NCI-H774 (cell line): Measurements from ENCODE around the gene CDK18.

ENCODE experiments used
- DNase-seq: peaks from one replicate; lab custom pipeline; 2025; lab: John Stamatoyannopoulos, UW

The CDK18 gene

DNA sequence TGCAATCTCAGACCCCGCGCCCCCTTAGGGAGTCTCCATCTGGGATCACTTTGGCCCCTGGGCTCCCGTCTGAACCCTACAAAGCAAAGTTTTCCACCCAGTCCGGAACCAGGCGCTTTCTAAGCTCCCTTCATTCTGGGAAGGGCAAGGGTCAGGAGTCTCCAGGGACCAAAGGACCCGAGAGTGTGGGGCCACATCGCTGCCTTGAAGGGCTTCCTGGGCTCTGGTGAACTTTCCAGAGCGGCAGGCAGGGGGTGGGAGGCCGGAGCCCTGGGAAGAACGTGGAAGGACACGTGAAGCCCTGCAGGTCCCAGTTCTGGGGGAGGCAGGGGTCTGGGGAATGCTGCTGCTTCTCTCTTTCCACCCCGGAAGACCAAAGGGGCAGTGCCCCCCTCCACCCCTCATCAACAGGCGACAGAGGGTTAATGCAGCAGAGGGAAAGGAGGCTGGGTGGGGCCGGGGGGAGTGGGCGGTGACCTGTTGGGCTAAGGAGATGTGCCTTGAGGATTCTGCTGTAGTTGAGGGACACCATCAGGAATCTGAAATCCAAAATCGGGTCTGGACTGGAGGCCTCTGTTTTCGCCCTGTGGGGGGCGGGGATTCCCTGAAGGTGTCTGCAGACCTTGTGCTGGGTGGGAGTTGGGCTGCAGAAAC is 734 bp downstream of the CDK18 start:
- no peak for DNase-seq

DNA sequence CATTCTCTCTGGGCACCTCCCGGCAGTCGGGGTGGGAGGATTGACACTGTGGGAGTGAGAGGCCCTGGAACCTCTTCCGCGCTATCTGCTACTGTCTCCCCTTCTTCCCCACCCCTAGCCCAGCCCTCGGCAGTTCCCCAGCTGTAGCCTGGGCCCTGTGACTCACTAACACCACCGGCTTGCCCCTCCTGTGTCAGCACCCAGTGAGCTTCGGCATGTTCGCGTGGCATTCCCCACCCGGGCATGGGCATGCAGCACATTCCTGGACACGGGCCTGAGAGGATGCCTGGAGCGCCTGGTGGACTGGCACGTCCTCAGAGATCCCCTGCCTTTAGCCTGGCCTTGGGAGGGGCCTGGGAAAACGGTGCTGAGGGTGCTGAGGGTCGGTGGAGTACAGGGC is 1.3 kb downstream of the CDK18 start:
- DNase-seq, result no peak

DNA sequence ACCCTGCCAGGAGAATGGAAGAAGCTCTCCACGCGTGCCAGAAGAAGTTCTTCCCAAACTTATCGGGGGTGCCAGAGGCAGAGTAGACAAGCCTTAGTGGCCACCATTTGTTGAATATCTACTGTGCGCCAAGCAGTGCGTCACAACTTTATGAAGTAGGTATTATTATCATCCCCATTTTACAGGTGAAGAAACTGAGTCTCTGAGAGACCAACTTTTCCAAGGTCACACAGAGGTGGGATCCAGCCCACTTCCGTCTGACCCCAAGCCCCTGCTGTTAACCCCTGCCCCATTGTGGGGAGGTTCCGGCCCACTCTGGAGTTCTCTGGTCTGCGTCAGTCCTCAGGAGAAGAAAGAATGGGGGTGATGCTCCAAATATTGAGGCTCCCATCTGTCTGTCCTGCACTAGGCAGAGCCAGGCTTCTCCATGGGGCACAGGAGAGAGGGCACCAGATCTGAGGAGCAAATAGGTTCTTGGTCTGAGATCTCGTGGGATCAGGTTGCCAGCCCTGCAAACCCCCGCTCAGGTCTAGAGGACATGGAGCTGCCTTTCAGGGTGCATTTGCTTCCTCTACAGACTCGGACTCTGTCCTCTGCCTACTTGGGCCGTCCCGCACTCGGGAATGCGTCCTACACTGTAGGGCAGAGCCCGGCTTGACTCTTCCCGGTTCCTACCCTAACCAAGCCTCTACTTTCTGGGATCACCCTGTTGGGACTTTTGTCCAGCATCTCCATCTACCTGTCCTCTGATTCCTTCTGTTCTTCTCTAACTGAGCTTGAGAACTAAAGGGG is 2.1 kb downstream of the CDK18 start:
- DNase-seq, result no peak

DNA sequence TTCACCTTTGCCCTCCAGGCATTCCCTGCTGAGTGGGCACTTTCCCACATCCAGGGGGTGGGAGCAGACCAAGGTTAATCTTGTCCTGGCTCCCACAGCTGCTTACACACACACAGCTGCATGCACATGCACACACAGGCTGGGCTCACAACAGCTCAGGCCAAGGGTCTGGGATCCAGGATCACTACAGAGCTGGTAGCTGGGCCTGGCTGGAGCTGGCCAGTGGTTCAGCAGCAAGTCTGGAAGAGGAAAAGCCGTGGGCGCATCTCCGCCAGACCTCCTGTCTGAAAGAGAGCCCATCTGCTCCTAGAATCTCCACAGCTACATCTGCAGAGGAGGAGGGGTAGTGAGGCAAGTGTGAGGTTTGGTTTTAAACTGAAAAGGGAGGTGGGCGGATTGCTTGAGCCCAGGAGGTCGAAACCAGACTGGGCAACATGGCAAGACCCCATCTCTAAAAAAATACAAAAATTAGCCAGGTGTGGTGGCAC is 3.8 kb downstream of the CDK18 start:
- no peak for DNase-seq

DNA sequence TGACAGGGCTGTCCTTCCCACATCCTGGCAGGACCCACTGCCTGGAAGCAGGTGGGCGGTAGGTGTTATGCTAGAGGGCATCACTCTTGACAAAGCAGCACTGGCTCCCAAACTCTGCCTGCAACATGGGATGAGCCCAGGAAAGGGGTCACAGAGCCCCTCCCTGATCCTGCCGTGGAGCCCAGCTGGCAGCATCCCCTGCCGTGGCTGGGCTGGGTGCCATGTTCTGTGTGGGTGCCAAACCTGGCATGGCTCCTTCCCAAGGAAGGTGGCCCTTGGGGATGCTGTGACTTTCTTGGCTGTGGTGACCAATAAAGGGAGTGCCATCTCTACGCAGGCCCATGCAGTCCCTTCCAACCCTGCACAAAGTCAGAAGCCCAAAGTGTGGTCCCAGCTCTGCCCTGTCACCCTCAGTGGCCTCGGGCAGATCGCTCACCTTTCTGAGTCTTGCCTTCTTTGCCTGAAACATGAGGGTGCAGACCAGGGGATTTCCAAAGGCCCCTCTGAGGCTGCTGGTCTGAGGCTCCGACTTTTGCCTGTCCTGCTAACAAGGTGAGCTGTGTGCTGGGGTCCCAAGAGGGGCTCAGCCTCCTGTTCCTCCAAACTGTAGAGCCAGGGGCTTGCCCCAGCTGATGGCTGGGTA is 6.0 kb downstream of the CDK18 start:
- no peak for DNase-seq

DNA sequence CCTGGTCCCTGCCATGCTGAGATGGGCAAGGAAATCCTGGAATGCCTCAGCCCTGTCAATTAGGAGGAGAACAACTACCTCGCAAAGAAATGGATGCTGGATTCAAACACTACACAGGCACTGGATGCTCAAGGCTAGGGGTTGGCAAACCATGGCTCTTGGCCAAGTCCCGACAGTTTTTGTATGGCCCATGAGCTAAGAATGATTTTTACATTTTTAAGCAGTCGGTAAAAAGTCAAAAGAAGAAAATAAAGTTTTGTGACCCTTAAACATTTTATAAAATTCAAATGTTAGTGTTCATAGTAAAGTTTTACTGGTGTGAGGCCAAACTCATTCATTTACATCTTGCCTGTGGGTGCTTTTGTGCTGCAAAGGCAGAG is 6.5 kb downstream of the CDK18 start:
- DNase-seq, result no peak

DNA sequence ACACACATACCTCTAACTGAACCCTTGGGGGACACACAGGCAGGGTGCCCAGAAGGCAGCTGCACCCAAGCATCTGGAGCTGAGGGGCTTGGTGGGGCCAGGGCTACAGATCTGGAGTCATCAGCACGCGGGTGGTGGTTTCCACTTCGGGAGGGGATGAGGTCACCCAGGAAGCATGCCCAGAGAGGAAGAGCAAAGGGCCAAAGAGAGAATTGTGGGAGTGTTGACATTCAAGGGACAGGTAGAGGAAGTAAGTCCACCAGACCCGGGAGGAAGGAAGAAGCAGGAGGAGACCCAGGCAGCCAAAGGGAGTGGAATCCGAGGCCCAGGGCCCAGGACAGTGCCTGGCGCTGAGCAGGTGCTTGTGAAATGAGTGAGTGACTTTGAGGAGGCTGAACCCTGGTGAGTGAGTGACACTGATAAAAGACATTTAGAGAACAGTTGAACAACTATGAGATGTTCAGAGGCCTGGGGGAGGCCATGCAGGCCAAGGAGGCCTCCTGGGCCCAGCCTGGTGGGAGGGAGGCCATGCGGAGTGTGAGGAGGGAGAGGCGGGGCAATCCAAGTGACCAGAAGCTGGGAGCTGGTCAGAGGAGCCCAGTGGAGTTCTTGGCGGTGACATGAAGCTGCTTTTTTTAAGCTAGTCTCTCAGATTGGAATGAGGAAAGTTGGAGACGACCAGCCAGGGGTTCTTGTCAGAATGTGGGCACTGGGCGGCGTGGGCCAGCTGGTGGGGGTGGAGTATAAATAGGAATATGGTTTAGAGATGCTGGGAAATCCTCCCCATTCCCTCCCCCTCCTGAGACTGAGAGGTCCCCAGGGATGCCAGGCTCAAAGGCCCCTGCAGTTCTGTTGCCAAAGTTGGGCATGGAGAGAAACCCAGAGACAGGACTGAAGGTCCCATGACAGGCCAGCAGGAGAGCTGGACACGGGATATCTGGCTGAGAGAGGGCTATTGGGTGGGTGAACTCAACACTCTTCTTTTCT is 7.9 kb downstream of the CDK18 start:
- DNase-seq, result no peak

DNA sequence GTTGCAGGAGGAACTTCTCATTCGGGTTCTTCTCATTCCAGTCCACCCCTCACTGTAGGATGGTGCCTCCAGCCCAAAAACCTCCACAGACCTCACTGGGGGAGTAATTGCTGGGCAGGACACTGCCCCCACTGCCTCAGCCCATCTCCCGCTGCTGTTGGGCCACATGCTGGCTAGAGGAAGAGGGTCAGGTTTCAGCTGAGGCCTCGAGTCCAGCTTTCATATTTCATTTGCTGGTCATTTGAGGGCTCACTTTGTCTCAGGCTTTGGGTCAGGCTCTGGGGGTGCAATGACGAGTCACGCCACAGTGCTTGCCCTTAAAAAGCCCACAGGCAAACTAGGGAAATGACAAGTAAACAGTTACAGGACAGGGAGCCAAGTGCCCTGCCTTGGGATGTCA is 9.3 kb downstream of the CDK18 start:
- DNase-seq, result no peak

DNA sequence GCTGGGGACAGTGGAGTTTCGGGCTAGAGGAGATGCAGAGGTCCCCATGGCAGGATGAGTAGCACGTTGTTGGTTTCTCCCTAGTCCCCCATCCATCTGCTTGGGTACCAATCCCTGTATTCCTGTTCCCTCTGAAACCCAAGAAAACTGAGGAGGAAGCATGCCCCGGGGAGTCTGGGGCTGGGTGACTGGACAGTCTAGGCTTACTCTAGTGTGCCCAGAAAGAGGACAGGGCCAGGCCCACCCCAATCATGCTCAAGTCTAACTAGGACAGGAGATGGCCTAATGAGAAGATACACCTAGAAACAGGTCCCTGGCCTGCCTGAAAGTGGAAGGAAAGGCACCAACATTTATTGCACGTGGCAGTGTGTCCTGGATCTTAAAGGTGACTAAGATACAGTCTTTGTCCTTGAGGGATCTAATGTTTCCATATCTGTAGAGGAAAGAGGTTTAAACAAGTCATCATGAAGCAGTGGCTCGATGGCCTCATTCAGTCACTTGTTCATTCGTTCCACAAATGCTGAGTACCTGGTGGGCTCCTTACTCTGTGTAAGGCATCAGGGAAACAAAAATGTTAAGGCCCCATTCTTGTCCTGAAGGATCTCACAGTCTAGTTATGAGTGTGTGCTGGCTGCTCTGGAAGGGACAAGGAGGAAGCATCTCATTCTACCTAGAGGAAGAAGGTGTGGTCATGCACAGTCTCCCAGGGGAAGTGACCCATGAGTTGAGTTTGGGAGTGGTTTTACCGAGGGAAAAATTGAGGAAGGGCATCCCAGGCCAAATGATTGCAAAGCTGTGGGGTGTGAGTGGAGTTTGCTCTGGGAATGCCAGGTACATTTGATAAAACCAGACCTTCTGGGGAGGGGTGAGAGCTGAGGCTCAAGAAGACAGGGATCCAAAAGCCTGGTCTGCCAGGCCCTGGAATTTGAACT is 10.0 kb downstream of the CDK18 start:
- no peak for DNase-seq

DNA sequence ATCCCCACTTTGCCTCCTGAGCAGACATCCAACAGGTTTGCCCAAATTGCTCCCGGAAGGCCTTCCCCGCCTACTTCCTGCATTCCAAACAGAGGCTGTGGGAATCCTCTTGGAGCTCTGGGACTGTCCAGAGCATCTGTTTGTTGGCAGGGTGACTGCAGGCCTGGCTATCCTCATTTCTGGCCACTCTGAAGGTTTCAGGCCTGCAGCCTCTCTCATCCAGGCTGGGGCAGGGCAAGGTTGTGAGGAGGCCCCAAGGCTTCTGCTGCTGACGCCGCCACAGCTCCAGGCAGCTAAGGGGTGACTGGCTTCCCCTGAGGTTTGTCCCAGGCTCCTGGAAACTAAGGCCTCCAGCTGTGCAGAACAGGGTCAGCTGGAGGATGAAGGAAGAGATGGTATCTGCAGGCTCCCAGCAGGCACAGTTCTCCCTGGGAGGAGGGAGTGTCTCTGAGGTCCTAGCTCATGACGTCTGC is 11.3 kb downstream of the CDK18 start:
- DNase-seq, result no peak

DNA sequence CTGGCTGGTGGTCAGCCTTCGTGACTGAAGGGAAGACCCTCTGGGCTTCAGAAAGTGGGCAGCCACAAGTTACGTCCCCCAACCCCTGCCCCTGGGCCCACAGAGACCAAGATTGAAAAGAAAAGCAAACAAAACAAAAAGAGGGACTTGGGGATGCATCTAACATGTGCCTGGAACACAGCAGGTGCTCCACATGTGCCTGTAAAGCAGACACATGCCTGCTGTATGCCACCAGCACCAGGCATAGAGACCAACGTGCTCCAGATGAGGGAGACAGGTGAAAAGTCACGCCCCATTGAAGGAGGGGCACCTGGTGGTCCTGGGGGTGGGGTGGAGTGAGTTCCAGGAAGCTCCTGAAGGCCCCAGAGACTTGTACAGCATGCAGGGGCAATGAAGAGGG is 11.9 kb downstream of the CDK18 start:
- no peak for DNase-seq

DNA sequence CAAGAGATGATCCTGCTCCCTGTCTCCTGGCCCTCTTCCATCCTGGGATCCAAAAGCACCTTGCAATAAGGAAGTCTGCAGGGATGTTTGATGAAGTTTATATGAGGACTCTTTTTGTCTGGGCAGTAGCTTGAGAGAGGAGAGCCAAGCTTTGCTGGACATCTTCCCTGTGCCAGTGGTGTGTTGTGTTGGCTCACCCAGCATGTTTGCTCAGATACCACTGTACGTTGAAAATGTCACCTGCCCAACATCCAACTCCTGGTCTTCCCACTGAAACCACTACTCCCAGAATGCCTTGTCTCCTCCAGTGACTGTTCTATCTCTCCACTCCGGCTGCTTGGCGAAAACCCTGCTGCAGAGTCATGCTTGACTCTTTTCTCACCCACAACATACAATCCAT is 12.8 kb downstream of the CDK18 start:
- DNase-seq, result no peak

DNA sequence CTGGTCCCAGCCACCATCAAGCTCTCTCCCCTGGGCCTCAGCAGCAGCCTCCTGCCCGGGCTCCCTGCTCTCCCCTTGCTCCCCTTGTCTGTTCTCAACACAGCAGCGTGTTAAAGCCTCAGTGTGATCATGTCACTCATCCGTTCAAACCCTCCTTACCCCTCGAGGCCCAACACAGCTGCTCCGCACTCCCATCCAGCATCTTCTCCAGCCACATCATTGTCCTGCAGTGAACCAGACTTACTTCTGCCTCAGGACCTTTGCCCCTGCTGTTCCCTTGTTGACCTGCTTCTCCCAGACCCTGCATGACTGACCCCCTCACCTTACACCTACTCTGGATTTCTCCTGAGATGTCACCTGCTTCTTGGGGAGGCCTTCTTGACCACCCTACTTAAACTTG is 13.3 kb downstream of the CDK18 start:
- no peak for DNase-seq

DNA sequence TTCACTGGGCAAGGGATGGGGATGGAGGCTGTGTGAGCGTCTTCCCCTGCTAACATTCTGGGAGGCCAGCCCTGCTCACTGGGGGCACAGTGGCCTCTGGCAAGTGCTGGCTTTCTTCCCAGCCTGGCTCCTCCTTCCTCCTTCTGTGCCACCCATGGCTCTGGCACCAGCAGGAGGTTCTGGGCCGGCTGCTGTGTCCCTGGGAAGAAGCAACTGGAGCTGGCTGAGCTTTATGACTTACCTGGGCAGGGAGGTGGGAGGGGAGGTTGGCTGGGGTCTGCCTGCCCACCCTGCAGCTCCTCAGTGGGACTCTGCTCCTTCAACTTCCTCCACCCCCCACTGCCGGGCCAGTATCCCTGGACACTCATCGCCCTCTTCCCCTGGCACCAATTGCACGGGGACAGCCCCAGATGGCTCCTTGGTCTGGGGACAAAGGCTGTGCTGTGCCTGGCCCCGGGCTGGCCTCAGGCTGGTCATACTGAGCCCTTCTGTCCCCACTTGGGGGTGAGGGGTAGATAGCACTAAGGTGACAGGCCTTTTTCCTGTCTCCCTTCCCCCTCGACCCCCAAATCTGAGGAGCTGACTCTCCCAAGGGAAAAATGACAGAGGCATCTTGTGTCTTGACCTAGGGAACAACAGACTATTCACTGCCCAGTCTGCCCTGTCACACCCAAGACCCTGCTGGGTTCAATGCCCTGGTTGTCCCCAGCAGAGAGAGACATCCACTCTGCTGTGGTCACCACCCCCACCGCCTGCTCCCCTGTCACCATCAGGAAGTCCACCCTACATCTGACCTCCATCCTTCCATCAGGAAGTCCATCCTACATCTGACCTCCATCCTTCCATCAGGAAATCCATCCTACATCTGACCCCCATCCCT is 14.4 kb downstream of the CDK18 start:
- no peak for DNase-seq

DNA sequence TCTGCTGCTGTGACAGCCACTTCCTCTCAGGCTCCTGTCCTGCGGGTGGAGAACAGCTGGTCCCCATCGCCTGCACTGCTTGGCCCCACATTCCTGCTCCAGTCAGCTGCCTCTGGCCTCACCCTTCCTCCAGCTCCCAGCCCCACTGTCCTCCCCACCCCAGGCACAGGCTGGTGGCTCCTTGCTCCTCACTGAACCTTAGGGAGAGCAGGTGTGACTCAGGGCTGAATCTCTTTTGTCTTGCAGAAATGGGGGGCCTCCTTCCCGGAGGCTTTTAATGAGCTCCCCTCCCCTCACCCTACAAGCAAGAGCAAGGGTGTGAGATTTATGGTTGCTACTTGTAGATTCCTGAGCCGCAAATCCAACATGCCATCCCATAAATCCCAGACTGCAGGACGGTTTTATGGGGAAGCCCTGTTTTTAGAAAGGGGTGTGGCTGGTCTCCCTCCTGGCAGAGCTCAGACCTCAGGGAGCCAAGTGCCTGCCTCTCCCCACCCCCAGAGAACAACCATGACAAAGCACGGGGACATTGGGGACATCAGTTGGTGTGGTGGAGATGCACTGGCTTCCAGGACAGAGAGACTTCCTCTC is 15.2 kb downstream of the CDK18 start:
- no peak for DNase-seq

DNA sequence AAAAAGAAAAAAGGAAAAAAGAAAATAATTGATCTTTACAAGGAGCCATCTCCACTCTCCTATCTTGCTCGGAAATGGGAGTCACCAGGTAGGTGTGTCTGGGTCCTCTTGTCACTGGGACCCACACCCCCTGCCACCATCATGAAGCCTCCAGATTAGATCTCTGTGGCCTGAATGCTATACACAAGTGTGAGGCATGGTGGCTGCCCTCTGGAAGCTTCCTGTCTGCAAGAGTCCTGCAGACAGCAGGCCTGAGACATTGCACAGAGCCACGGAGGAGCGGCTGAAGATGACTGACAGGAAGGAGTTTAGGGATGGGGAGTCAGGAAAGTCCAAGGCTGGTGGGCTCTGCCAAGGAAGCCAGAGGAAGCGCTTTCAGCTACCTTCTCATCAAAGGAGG is 16.2 kb downstream of the CDK18 start:
- no peak for DNase-seq

DNA sequence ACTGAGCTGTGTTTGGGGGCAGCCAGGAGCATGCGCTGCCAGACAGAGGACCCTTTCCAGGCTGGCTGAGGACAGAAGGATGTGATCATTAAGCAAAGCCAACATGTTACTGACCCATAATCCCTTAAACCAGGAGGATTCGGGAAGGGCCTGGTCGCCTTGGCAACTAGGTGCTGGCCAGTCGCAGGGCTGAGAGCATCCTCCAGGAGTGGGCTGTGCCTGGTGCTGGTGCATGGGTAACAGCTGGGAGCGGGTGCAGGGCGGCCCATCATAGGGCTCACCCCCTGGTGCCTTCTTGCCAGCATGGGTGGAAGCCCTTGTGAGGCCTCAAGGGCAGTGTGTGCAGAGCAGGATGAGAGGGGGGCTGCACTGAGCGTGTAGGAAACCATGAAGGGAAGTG is 17.2 kb downstream of the CDK18 start:
- no peak for DNase-seq

DNA sequence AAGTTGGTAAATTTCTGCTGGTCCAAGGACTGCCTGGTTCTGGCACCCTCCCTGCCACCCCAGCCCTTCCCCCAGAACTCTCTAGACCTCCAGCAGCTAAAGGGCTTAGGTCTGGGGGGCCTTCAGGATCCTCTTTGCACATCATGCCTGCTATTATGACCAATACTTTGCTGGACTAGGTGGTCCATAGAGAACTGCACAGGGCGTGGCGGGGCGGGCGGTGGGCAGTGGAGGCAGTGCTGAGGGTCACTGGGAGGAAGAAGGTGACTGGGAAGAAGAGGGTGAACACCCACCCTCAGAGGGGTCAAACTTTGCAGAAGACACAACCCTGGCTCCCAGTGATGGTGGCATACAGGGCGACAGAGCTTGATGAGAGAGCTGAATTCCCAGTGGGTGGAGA is 18.2 kb downstream of the CDK18 start:
- DNase-seq, result no peak

DNA sequence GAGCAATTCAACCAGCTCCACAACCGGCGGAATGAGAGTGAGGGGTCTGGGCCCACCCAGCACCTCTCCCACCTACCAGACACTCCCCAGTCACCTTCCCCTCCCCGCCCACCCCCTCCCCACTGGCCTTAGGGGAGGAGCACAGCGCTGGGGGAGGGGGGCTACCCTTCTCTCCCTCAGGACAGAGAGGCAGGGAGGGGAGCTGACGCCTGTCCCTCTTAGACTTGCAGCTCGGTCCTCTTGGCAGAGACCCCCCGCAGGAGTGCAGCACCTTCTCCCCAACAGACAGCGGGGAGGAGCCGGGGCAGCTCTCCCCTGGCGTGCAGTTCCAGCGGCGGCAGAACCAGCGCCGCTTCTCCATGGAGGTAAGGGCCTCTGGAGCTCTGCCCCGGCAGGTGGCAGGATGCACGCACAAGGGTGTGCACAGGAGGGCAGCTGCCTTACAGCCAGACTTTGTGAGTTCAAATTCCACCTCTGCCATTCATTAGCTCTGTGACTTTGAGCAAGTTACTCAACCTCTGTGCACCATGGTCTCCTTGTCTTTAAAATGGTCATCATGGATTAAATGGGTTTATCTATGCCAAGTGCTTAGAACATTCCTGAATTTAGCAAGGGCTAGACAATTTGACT is 18.9 kb downstream of the CDK18 start:
- no peak for DNase-seq
